Measurements from ENCODE around the gene ITGAX. TPM values are rescaled to one million over a fixed set of nuclear protein-coding genes. Genes with fewer than 3 reads are reported as not detected.

Gene ITGAX
- total RNA-seq, 1 donor from 2014 or later: not detected

- H3K4me1 Mint-ChIP-seq (ENCODE audit: low read depth): no peaks in the 10 kb centered on the region
- no peak for DNase-seq (ENCODE audit: low spot score)
- H3K4me3 Mint-ChIP-seq (ENCODE audit: unreplicated experiment): no peak overlapping the region
- H3K9me3 Mint-ChIP-seq (ENCODE audit: low read depth): no peaks in the 10 kb centered on the region
- H3K27me3 Mint-ChIP-seq (ENCODE audit: low read depth): peaks cover 16% of the 10 kb centered on the region
- no peaks in the 10 kb centered on the region for H3K36me3 Mint-ChIP-seq (ENCODE audit: low read depth)
- TF ChIP-seq CTCF (IDR thresholded peaks at IDR 0.05): no peak
- no peak overlapping the region for H3K27ac Mint-ChIP-seq (ENCODE audit: unreplicated experiment)
Observed at GRCh38 chr16:31357324-31358109, 2.5 kb downstream of the ITGAX start.

- TF ChIP-seq CTCF (IDR thresholded peaks at IDR 0.05): no peak
- H3K27me3 Mint-ChIP-seq (ENCODE audit: low read depth): peaks cover 17% of the 10 kb centered on the region
- no peaks in the 10 kb centered on the region for H3K36me3 Mint-ChIP-seq (ENCODE audit: low read depth)
- no peaks in the 10 kb centered on the region for H3K9me3 Mint-ChIP-seq (ENCODE audit: low read depth)
- DNase-seq (ENCODE audit: low spot score): no peak
- H3K4me3 Mint-ChIP-seq (ENCODE audit: unreplicated experiment): no peak overlapping the region
- no peaks in the 10 kb centered on the region for H3K4me1 Mint-ChIP-seq (ENCODE audit: low read depth)
- no peak overlapping the region for H3K27ac Mint-ChIP-seq (ENCODE audit: unreplicated experiment)
Observed at GRCh38 chr16:31360251-31360650, 5.3 kb downstream of the ITGAX start.

GRCh38 chr16:31361201-31362110, 6.5 kb downstream of the ITGAX start:
- Mint-ChIP-seq H3K36me3 (ENCODE audit: low read depth) (no peaks in the 10 kb centered on the region), H3K4me3 (ENCODE audit: unreplicated experiment) (no peak overlapping the region), H3K27me3 (ENCODE audit: low read depth) (peaks cover 18% of the 10 kb centered on the region), H3K4me1 (ENCODE audit: low read depth) (no peaks in the 10 kb centered on the region), H3K9me3 (ENCODE audit: low read depth) (no peaks in the 10 kb centered on the region), H3K27ac (ENCODE audit: unreplicated experiment) (no peak overlapping the region)
- no peak for DNase-seq (ENCODE audit: low spot score)
- TF ChIP-seq CTCF (IDR thresholded peaks at IDR 0.05): no peak

- Mint-ChIP-seq H3K4me3 (ENCODE audit: unreplicated experiment) (no peak overlapping the region), H3K27me3 (ENCODE audit: low read depth) (peaks cover 18% of the 10 kb centered on the region), H3K36me3 (ENCODE audit: low read depth) (no peaks in the 10 kb centered on the region), H3K9me3 (ENCODE audit: low read depth) (no peaks in the 10 kb centered on the region), H3K27ac (ENCODE audit: unreplicated experiment) (no peak overlapping the region), H3K4me1 (ENCODE audit: low read depth) (no peaks in the 10 kb centered on the region)
- DNase-seq (ENCODE audit: low spot score): no peak
- TF ChIP-seq CTCF (IDR thresholded peaks at IDR 0.05): no peak
Observed at GRCh38 chr16:31362476-31363405, 7.8 kb downstream of the ITGAX start.
